ENCODE measurements around the gene NAV3. TPM values are rescaled to one million over a fixed set of nuclear protein-coding genes. Genes with fewer than 3 reads are reported as not detected.
"Not testable (repeated sequence)": the region's sequence is repeated elsewhere in the genome, so short reads cannot be mapped to it uniquely, and the experiment has no call there.

The NAV3 gene
- total and polyA plus RNA-seq, 10 donors: 0.74 to 111 (median 40.4) TPM

DNA sequence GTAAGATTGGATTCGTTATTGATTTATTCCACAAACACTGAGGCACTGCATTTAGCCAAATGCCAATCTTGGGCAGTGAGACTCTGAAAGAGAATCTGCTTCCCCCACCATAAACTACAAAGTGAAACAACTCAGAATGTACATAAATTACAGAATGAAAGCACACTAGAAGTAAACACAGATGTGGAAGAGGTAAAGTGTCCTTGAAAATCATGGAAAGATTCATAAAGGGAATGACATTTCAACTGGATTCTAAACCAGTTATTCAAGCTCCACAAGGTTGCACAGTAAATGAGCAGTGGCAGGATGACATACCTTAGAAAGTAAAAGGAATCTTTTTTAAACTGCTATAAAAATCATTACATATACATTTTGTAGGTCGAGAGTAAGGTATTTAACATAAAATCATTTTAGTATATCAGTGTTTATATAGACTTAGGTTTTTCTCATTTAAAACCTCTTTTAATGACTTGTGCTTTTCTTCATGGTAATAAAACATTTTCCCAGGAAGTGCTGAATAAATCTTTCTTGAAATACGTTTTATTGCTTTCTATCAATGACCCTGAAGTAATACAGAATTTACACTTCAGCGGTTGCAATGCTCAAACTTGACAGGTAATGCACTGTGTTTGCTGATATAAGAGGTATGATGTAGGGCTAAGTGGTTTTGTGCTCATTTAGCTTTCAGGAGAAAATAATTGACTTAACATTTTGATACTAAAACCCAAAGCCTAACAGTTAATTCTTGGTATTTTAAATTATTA lies 270.6 kb downstream of the NAV3 start:
- TF ChIP-seq, protein P1, sequence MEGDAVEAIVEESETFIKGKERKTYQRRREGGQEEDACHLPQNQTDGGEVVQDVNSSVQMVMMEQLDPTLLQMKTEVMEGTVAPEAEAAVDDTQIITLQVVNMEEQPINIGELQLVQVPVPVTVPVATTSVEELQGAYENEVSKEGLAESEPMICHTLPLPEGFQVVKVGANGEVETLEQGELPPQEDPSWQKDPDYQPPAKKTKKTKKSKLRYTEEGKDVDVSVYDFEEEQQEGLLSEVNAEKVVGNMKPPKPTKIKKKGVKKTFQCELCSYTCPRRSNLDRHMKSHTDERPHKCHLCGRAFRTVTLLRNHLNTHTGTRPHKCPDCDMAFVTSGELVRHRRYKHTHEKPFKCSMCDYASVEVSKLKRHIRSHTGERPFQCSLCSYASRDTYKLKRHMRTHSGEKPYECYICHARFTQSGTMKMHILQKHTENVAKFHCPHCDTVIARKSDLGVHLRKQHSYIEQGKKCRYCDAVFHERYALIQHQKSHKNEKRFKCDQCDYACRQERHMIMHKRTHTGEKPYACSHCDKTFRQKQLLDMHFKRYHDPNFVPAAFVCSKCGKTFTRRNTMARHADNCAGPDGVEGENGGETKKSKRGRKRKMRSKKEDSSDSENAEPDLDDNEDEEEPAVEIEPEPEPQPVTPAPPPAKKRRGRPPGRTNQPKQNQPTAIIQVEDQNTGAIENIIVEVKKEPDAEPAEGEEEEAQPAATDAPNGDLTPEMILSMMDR (IDR thresholded peaks at IDR 0.05 in 8 of 11, conservative IDR thresholded peaks at IDR 0.05 in 3 of 11): no peak
- WGBS, 5 donors: 58 to 76% (median 67%) methylated on average over 4 of the region's 4 CpGs
- intact Hi-C loops (cut with DNase I; ENCODE audit: low total_unique reads): no loop called here
- no peaks in the 10 kb centered on the region for H3K27me3 ChIP-seq (replicated peaks in 1 of 7)
- no peaks in the 10 kb centered on the region for H3K36me3 ChIP-seq
- H3K9me3 ChIP-seq: peaks cover 0 to 3% (median 0%) of the 10 kb centered on the region in 8 donors
- H3K4me3 ChIP-seq: no peak overlapping the region
- DNase-seq: no peak
- H3K4me1 ChIP-seq: peaks cover 0 to 12% (median 0%) of the 10 kb centered on the region in 6 donors
- no peak overlapping the region for H3K27ac ChIP-seq

DNA sequence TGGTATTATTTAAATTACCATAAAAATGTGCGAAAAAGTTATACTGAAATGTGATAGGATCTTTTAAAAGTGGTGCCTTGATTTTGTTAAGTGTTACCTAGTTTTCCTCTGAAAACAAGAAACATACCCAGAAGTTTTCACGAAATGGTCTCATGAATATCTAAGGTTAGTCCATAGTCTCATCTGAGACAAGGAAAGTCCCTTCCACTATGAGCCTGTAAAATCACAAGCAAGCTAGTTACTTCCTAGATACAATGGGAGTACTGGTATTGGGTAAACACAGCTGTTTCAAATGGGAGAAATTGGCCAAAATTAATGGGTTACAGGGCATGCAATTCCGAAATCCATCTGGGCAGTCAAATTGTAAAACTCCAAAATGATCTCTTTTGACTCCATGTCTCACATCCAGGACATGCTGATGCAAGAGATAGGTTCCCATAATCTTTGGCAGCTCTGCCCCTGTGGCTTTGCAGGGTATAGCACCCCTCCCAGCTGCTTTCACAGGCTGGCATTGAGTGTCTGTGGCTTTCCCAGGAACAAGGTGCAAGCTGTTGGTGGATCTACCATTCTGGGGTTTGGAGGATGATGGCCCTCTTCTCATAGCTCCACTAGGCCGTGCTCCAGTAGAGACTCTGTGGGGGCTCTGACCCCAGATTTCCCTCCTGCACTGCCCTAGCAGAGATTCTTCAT lies 271.4 kb downstream of the NAV3 start:
- Histone ChIP-seq H3K4me3 (no peak overlapping the region), H3K4me1 (peaks cover 0 to 10% (median 0%) of the 10 kb centered on the region in 6 donors), H3K9me3 (no peaks in the 10 kb centered on the region), H3K27me3 (replicated peaks in 1 of 7) (no peaks in the 10 kb centered on the region), H3K27ac (no peak overlapping the region), H3K36me3 (no peaks in the 10 kb centered on the region)
- WGBS, 5 donors: 59 to 88% (median 80%) methylated on average over 4 of the region's 4 CpGs
- no peak for DNase-seq
- intact Hi-C loops (cut with DNase I; ENCODE audit: low total_unique reads): no loop called here
- TF ChIP-seq POLR2A (IDR thresholded peaks at IDR 0.05) (no peak), POLR2AphosphoS5 (IDR thresholded peaks at IDR 0.05) (no peak)
- TF ChIP-seq, protein P1 (IDR thresholded peaks at IDR 0.05 in 8 of 11, conservative IDR thresholded peaks at IDR 0.05 in 3 of 11): no peak

DNA sequence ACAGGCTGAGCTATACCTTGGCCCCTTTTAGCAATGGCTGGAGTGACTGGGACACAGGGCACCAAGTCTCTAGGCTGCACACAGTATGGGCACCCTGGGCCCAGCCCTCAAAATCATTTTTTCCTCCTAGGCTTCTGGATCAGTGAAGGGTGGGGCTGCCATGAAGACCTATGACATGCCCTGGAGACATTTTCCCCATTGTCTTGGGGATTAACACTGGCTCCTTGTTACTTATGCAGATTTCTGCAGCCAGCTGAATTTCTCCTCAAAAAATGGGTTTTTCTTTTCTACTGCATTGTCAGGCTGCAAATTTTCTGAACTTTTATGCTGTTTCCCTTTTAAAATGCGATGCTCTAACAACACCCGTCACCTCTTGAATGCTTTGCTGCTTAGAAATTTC lies 272.1 kb downstream of the NAV3 start:
- H3K36me3 ChIP-seq; H3K27me3 ChIP-seq (replicated peaks in 1 of 7); H3K4me1 ChIP-seq; intact Hi-C loops (cut with DNase I; ENCODE audit: low total_unique reads); DNase-seq; H3K9me3 ChIP-seq; H3K27ac ChIP-seq; H3K4me3 ChIP-seq: not testable (repeated sequence)
- 87 to 97% (median 94%) methylated on average over 2 of the region's 2 CpGs for WGBS, 5 donors

DNA sequence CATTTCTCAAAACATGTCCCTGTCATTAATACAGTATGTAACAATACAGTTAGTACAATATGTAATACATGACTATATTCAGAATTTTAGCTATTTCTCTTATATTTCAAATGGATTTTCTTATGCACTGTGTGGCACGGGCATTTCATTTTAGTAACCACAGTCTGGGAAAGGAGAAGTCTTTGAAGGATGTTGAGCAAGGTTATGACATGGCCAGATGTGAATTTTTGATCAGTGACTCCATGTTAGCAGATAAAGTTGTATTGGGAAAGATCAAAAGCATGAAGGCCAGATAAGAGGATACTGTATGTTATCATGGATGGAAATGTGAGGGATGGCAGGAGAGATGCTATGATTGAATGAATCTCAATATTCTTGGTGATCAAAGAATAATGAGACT lies 285.2 kb downstream of the NAV3 start:
- WGBS, 5 donors: 28 to 82% (median 50%) methylated on average over 1 of the region's 1 CpG
- no peak for TF ChIP-seq POLR2A (IDR thresholded peaks at IDR 0.05)
- TF ChIP-seq, protein P1 (IDR thresholded peaks at IDR 0.05 in 8 of 11, conservative IDR thresholded peaks at IDR 0.05 in 3 of 11): no peak
- TF ChIP-seq POLR2AphosphoS5 (IDR thresholded peaks at IDR 0.05): no peak
- peaks cover 0 to 31% (median 26%) of the 10 kb centered on the region in 8 donors for H3K9me3 ChIP-seq
- H3K36me3 ChIP-seq: peaks cover 0 to 8% (median 0%) of the 10 kb centered on the region in 6 donors
- no peak overlapping the region for H3K27ac ChIP-seq
- H3K27me3 ChIP-seq (replicated peaks in 1 of 7): no peaks in the 10 kb centered on the region
- intact Hi-C loops (cut with DNase I; ENCODE audit: low total_unique reads): loop anchor here (10.0 kb wide), 1 partner anchor 111 kb away; no protein-coding TSS in a partner anchor
- DNase-seq: no peak
- H3K4me1 ChIP-seq: no peaks in the 10 kb centered on the region
- H3K4me3 ChIP-seq: no peak overlapping the region

Data from spleen (tissue), 11 donors.